ENCODE results near the gene TMEM150B. TPM values are rescaled to one million over a fixed set of nuclear protein-coding genes. Genes with fewer than 3 reads are reported as not detected.

Gene TMEM150B
- total RNA-seq, 6 experiments from 2014 or later = 1.1 to 5.6 (median 2.2) TPM

GRCh38 chr19:55370305-55370988, 45.3 kb upstream of the TMEM150B start, which contains the start of gene IL11:
TSS of gene IL11 (minus strand) at chr19:55370463. CDS start at chr19:55370310, 153 bp downstream.
- TF ChIP-seq POLR2A (IDR thresholded peaks at IDR 0.05) = no peak
- TF ChIP-seq, protein P1, sequence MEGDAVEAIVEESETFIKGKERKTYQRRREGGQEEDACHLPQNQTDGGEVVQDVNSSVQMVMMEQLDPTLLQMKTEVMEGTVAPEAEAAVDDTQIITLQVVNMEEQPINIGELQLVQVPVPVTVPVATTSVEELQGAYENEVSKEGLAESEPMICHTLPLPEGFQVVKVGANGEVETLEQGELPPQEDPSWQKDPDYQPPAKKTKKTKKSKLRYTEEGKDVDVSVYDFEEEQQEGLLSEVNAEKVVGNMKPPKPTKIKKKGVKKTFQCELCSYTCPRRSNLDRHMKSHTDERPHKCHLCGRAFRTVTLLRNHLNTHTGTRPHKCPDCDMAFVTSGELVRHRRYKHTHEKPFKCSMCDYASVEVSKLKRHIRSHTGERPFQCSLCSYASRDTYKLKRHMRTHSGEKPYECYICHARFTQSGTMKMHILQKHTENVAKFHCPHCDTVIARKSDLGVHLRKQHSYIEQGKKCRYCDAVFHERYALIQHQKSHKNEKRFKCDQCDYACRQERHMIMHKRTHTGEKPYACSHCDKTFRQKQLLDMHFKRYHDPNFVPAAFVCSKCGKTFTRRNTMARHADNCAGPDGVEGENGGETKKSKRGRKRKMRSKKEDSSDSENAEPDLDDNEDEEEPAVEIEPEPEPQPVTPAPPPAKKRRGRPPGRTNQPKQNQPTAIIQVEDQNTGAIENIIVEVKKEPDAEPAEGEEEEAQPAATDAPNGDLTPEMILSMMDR (IDR thresholded peaks at IDR 0.05) = no peak
- Histone ChIP-seq H3K4me1 (no peaks in the 10 kb centered on the region), H3K27me3 (peaks cover 0 to 17% of the 10 kb centered on the region in 2 donors), H3K27ac (no peak within 1 kb of the TSS), H3K9me3 (no peaks in the 10 kb centered on the region), H3K4me3 (no peak within 1 kb of the TSS), H3K36me3 (no peaks in the 10 kb centered on the region)
- WGBS (ENCODE audit: insufficient coverage, low coverage, low lambda C conversion rate, missing lambda C conversion rate) = 5% methylated on average over 29 of the region's 32 CpGs
- ATAC-seq (no peak), DNase-seq (no peak)
- intact Hi-C loops (cut with DNase I) = loop anchor here in 1 of 2 donors (10.0 kb wide), 1 partner anchor 76 kb away; no protein-coding TSS in a partner anchor

- Histone ChIP-seq H3K9me3 (no peaks in the 10 kb centered on the region), H3K4me1 (no peaks in the 10 kb centered on the region), H3K27ac (no peak overlapping the region), H3K4me3 (no peak overlapping the region), H3K27me3 (peaks cover 0 to 15% of the 10 kb centered on the region in 2 donors), H3K36me3 (no peaks in the 10 kb centered on the region)
- intact Hi-C loops (cut with DNase I) = loop anchor here in 1 of 2 donors (10.0 kb wide), 1 partner anchor 75 kb away; no protein-coding TSS in a partner anchor
- 4% methylated on average over 26 of the region's 59 CpGs for WGBS (ENCODE audit: insufficient coverage, low coverage, low lambda C conversion rate, missing lambda C conversion rate)
- DNase-seq (no peak), ATAC-seq (peak in 1 of 4 donors; percentile 6)
- TF ChIP-seq, protein P1 (IDR thresholded peaks at IDR 0.05) = no peak
- no peak for TF ChIP-seq POLR2A (IDR thresholded peaks at IDR 0.05)
These were observed 44.6 kb upstream of the TMEM150B start for GRCh38 chr19:55369653-55370304.

GRCh38 chr19:55368701-55369563, 43.8 kb upstream of the TMEM150B start:
- DNase-seq = no peak
- peak; percentile 6 to 55 (median 29) for ATAC-seq
- H3K4me3 ChIP-seq = no peak overlapping the region
- peaks cover 0 to 15% of the 10 kb centered on the region in 2 donors for H3K27me3 ChIP-seq
- no peaks in the 10 kb centered on the region for H3K9me3 ChIP-seq
- no peaks in the 10 kb centered on the region for H3K36me3 ChIP-seq
- H3K27ac ChIP-seq = no peak overlapping the region
- TF ChIP-seq, protein P1 (IDR thresholded peaks at IDR 0.05) = no peak
- TF ChIP-seq POLR2A (IDR thresholded peaks at IDR 0.05) = no peak
- 0% methylated on average over 8 of the region's 54 CpGs for WGBS (ENCODE audit: insufficient coverage, low coverage, low lambda C conversion rate, missing lambda C conversion rate)
- H3K4me1 ChIP-seq = no peaks in the 10 kb centered on the region
- intact Hi-C loops (cut with DNase I) = no loop called here

GRCh38 chr19:55368106-55368505, 43.0 kb upstream of the TMEM150B start:
- ATAC-seq (no peak), DNase-seq (no peak)
- no CpG with 5 or more reads among the region's 16 CpGs for WGBS (ENCODE audit: insufficient coverage, low coverage, low lambda C conversion rate, missing lambda C conversion rate)
- H3K36me3 ChIP-seq = no peaks in the 10 kb centered on the region
- TF ChIP-seq, protein P1 (IDR thresholded peaks at IDR 0.05) = no peak
- no peak for TF ChIP-seq POLR2A (IDR thresholded peaks at IDR 0.05)
- H3K27me3 ChIP-seq = peaks cover 0 to 15% of the 10 kb centered on the region in 2 donors
- H3K4me1 ChIP-seq = no peaks in the 10 kb centered on the region
- no peaks in the 10 kb centered on the region for H3K9me3 ChIP-seq
- intact Hi-C loops (cut with DNase I) = no loop called here
- H3K27ac ChIP-seq = no peak overlapping the region
- H3K4me3 ChIP-seq = no peak overlapping the region
